Glomerular visceral epithelial cell (primary cell): ENCODE results near the gene MAGEA6.
A peak's percentile ranks its signal among the peaks of the same experiment; 100 is the strongest.
"Not testable (repeated sequence)": the region's sequence is repeated elsewhere in the genome, so short reads cannot be mapped to it uniquely, and the experiment has no call there.

Experiments
- DNase-seq: peaks from one replicate; pipeline ENCODE4 v3.0.0-alpha.2; 2016; ENCODE audit errors: extremely low spot score

The MAGEA6 gene

GRCh38 chrX:152769549-152770289, at the start of gene MAGEA6:
TSS of gene MAGEA6 (minus strand) at chrX:152769689. CDS start at chrX:152767650, 2,039 bp downstream.
- not testable (repeated sequence) for DNase-seq

GRCh38 chrX:152819266-152819665, 49.8 kb upstream of the MAGEA6 start:
- DNase-seq = no peak

GRCh38 chrX:152818356-152818755, 48.9 kb upstream of the MAGEA6 start:
- no peak for DNase-seq

DNA sequence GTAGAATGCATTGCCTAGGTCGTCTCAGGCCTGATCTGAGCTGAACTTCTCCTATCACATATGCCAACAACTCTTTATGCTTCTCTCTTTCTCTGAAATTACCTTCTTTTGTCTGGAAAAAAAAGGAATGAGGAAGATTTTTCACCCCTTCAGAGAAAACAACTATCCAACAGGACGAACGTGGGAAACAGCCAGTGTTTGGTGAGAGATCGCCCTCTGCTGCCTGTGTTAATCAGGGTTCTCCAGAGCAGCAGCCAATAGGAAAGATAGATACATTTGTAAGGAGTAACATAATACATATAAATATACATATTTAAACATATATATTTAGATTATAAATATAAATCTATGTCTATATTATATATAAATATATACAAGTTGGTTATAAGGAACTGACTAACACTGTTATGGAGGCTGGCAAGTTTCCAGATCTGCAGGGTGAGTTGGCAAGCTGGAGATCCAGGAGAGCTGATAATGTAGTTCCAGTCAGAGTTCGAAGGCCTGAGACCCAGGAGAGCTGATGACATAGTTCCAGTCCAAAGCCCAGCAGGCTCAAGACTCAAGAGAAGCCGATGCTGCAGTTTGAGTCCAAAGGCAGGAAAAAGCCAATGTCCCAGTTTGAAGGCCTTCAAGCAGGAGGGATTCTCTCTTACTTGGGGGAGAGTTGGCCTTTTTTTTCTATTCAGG, 47.7 kb upstream of the MAGEA6 start:
- DNase-seq = peak; percentile 9

GRCh38 chrX:152814048-152814447, 44.6 kb upstream of the MAGEA6 start:
- no peak for DNase-seq

DNA sequence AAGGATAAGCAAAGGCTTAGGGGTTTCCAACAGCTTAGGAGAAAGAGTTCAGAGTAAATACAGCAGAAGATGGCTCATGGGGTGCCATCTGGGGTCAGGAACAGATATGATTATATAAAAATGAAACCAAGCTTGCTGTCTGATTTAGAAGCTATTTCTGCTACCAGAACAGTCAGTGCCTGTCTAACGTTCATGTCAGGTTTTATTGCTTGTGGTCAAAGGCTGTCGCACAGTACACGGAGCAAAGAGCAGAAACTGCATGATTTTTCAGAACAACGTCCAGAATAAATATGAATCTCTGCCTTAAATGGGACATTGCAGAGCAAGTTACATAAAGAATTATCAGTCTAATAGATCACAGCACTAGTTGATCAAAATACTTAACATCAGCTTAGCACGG, 43.7 kb upstream of the MAGEA6 start:
- DNase-seq = no peak

DNA sequence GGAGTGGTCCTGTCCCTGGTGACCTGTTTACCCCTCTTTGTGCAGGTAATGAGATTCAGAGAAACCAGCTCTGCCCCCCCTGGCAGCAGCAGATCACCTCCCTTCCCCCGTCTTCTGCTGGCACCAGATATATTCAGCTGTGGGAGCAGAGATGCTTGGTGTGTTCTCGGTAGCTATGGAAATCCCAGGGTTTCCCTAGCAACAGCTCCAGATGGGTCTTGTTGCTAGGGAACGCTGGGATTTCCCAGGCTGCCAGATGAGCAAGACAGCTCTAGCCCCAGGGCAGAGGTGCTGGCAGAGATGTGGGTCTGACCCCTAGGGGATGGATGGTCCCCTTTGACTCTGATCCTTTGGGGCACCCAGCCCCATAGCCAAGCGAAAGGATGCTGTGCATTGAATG, 40.9 kb upstream of the MAGEA6 start:
- DNase-seq = no peak

GRCh38 chrX:152806035-152806434, 36.5 kb upstream of the MAGEA6 start:
- DNase-seq = no peak

- no peak for DNase-seq
These were observed 29.5 kb upstream of the MAGEA6 start for GRCh38 chrX:152798945-152799344.

DNA sequence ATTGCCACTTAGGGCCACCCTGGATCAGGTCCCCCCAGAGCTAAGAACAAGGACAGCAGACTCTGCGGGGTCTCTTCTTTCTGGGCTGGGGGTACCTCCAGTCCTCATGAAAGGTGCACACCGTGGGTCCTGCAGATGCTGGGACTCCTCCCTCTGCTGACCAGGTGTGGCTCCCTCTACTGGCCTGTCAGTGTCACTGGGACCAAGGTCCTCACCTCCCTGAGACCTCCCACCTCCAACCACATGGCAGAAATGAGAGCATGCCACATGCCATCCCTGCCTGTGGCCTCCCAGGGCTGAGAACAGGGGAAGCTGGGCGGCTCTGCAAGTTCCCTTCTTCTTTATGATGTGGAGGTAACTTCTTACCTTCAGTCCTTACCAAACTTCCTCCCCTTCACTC, 17.6 kb upstream of the MAGEA6 start:
- not testable (repeated sequence) for DNase-seq

DNA sequence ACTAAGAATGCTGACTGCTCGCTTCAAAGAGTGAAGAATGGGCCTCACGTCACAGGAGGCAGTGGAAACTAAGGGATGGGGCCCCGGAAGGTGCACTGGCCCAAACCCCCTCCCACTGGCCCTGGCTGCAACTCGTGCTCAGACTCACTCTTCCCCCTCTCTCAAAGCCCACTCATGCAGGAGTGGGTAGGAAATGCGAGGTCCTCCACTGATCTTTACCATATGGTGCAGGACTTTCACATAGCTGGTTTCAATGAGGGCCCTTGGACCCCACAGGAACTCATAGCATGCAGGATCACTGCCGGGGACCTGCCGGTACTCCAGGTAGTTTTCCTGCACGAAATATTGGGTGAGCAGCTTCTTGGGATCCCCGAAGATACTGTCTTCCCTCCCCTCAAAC, 2.9 kb downstream of the MAGEA6 start:
- not testable (repeated sequence) for DNase-seq

DNA sequence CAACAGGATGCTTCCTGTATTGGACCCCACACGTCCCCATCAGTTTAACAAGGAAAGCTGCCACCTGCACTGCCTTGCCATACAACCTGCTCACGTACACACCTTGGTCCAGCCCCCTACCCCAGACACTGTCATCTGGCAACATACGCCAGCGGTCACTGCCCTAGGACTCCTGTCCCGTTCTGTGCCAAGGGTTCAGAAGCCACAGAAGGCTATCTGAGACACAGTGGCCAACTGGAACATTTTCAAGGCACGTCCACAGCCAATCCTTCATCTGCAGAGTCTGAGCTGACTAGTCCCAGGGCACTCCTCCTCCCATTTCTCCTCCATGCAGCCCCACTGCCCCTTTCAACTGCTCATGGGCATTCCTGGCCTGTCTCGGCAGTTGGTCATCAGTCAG, 7.9 kb downstream of the MAGEA6 start:
- not testable (repeated sequence) for DNase-seq

DNA sequence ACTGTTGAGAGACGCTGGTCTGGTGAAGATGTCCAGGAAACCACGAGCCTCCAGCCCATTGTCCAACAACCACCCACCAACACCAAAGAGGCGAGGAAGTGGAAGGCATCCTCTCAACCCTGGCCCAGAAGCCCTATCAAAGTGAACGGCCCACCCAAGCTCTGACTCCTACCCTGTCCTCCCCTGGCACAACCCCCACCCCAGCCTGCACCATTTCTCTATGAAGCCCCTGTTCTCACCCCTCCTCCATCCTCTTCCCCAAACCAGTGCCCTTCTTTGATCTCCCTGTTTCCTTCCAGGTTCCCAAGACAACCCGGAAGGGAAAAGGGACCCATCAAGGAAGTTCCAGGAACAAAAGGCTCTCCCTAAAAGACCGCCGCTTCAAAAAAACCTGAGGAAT, 9.9 kb downstream of the MAGEA6 start:
- not testable (repeated sequence) for DNase-seq

DNA sequence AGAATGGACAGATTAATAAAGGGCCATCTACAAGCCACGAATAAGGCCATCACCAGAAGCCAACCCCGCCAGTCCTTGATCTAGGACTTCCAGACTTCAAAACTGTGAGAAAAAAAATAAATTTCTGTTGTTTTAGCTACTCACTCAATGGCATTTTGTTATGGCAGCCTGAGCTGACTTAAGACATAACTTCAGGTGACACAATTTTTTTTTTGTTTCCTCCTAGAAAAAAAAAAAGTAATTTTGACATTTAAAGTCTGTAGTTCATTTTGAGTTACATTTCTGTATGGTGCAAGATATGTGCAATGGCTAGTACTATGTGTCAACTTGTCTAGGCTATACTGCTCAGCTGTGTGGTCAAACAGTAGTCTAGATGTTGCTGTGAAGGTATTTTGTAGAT, 10.6 kb downstream of the MAGEA6 start, which contains the start of gene CSAG3:
Gene CSAG3 (plus strand): TSS at position 301 of the 400 bp plus-strand sequence.
- DNase-seq = not testable (repeated sequence)

GRCh38 chrX:152754871-152755270, 14.6 kb downstream of the MAGEA6 start:
- not testable (repeated sequence) for DNase-seq

DNA sequence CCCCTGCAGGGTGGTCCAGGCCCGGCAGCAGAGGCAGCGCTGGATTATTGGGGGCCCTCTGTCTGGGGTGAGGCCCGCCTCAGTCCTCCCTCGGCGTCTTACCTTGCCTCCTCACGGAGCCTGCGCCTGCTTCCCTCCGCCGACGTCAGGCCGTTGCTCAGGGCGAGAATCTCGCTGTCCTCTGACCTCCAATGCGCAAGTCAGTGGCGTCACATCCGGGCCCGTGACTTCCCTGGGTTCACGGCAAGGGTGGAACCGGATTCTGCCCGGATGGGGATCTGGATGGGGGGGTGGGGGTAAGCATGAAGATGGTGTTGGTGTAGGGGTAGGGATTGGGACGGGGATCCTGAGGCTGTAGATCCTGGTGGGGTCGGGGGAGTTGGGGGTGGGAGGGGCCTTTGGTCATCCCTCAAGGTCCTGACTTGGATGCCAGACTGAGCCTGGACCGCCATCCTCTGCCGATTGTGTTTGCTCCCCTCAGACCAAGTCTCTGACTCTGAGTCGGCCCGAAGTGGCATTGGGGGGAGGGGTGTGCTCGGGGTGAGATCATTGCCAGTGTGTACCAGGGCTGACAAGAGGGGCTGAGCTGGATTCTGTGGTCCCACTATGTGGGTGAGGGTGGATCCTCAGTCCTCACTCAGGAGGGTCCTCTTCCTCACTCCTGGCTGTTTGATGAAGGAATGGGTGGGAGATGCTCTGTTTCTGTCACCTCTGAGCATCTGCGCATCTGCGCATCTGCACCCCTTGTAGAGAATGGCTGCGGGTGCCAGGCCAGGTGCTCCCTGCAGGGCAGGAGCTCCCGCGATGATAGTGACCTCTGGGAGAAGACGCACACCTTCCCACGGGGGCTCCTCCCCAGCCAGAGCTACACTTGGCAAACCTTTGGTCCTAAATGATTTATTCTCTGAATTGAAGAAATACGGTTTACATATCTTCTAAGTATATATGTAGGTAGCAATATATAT, 15.5 kb downstream of the MAGEA6 start, which contains the start of gene MAGEA2:
Gene MAGEA2 (minus strand): TSS at position 157 of the 965 bp plus-strand sequence. CDS start 2,479 bp downstream, outside the sequence.
- DNase-seq = not testable (repeated sequence)

GRCh38 chrX:152738560-152738959, 30.9 kb downstream of the MAGEA6 start:
- no peak for DNase-seq

GRCh38 chrX:152736528-152736927, 33.0 kb downstream of the MAGEA6 start:
- DNase-seq = not testable (repeated sequence)

DNA sequence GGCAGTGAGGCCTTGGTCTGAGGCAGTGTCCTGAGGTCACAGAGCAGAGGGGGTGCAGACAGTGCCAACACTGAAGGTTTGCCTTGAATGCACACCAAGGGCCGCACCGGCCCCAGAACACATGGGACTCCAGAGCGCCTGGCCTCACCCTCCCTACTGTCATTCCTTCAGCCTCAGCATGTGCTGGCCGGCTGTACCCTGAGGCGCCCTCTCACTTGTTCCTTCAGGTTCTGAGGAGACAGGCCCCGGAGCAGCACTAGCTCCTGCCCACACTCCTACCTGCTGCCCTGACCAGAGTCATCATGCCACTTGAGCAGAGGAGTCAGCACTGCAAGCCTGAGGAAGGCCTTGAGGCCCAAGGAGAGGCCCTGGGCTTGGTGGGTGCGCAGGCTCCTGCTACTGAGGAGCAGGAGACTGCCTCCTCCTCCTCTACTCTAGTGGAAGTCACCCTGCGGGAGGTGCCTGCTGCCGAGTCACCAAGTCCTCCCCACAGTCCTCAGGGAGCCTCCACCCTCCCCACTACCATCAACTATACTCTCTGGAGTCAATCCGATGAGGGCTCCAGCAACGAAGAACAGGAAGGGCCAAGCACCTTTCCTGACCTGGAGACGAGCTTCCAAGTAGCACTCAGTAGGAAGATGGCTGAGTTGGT, 33.5 kb downstream of the MAGEA6 start:
- DNase-seq = no peak

DNA sequence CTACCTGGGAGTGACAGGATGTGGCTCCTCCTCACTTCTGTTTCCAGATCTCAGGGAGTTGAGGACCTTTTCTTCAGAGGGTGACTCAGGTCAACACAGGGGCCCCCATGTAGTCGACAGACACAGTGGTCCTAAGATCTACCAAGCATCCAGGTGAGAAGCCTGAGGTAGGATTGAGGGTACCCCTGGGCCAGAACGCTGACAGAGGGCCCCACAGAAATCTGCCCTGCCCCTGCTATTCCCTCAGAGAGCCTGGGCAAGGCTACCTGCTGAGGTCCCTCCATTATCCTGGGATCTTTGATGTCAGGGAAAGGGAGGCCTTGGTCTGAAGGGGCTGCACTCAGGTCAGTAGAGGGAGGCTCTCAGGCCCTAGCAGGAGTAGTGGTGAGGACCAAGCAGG, 34.4 kb downstream of the MAGEA6 start:
- no peak for DNase-seq

DNA sequence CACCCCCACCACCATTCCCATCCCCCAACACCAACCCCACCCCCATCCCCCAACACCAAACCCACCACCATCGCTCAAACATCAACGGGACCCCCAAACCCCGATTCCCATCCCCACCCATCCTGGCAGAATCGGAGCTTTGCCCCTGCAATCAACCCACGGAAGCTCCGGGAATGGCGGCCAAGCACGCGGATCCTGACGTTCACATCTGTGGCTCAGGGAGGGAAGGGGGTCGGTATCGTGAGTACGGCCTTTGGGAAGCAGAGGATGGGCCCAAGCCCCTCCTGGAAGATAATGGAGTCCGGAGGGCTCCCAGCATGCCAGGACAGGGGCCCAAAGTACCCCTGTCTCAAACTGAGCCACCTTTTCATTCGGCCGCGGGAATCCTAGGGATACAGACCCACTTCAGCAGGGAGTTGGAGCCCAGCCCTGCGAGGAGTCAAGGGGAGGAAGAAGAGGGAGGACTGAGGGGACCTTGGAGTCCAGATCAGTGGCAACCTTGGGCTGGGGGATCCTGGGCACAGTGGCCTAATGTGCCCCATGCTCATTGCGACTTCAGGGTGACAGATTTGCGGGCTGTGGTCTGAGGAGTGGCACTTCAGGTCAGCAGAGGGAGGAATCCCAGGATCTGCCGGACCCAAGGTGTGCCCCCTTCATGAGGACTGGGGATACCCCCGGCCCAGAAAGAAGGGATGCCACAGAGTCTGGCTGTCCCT, 35.2 kb downstream of the MAGEA6 start:
- DNase-seq = not testable (repeated sequence)
